OCI-LY1 (cell line): Measurements from ENCODE around the gene TTC28.

Source experiments
- H2AFZ ChIP-seq: fragments of 200-600 bp; sonication (generic), shearing (Covaris generic); 2 replicates; pipeline ENCODE4 v1.6.0; 2014; ENCODE audit warnings: antibody characterized with exemption, mild to moderate bottlenecking, low read length
- H3F3A ChIP-seq: fragments of 200-600 bp; sonication (generic), shearing (Covaris generic); 2 replicates; pipeline ENCODE4 v1.6.0; 2014; ENCODE audit warnings: mild to moderate bottlenecking, antibody characterized with exemption, low read length, moderate library complexity; ENCODE audit not compliant: insufficient read depth
- H3K27ac ChIP-seq: fragments of 200-600 bp; sonication (generic); 2 replicates; pipeline ENCODE4 v1.5.1; 2014; ENCODE audit warnings: low read length, mixed run types, mild to moderate bottlenecking, low read depth; ENCODE audit not compliant: poor library complexity, severe bottlenecking
- H3K27me3 ChIP-seq: fragments of 200-600 bp; sonication (generic); 2 replicates; pipeline ENCODE4 v1.6.0; 2014; ENCODE audit warnings: antibody characterized with exemption, mild to moderate bottlenecking, low read length, moderate library complexity; ENCODE audit not compliant: insufficient read depth
- H3K36me3 ChIP-seq: fragments of 200-600 bp; sonication (generic); 2 replicates; pipeline ENCODE4 v1.6.1; 2014; ENCODE audit warnings: mild to moderate bottlenecking, antibody characterized with exemption, low read length, moderate library complexity, mixed read lengths; ENCODE audit not compliant: insufficient read depth
- H3K4me1 ChIP-seq: fragments of 200-600 bp; sonication (generic); 2 replicates; pipeline ENCODE4 v1.5.1; 2014; ENCODE audit warnings: mild to moderate bottlenecking, low read length, moderate library complexity; ENCODE audit not compliant: insufficient read depth, severe bottlenecking
- H3K4me2 ChIP-seq: fragments of 200-600 bp; sonication (generic), shearing (Covaris generic); 2 replicates; pipeline ENCODE4 v1.6.1; 2014; ENCODE audit warnings: low read length
- H3K4me3 ChIP-seq: fragments of 200-600 bp; sonication (generic); 2 replicates; pipeline ENCODE4 v1.5.1; 2014; ENCODE audit warnings: low read length, low read depth, mild to moderate bottlenecking, mixed read lengths; ENCODE audit not compliant: poor library complexity, severe bottlenecking
- H3K79me2 ChIP-seq: fragments of 200-600 bp; shearing (Covaris generic); 2 replicates; pipeline ENCODE4 v1.6.1; 2016; ENCODE audit warnings: mixed run types, low read length, mixed read lengths; ENCODE audit not compliant: insufficient read depth
- H3K9ac ChIP-seq: fragments of 200-600 bp; sonication (generic), shearing (Covaris generic); 2 replicates; pipeline ENCODE4 v1.6.1; 2014; ENCODE audit warnings: mild to moderate bottlenecking, low read length, mixed read lengths
- H3K9me2 ChIP-seq: fragments of 200-600 bp; sonication (generic), shearing (Covaris generic); 2 replicates; pipeline ENCODE4 v1.6.1; 2014; ENCODE audit warnings: low read depth, mild to moderate bottlenecking, low read length, mixed read lengths
- H3K9me3 ChIP-seq: fragments of 200-600 bp; shearing (Covaris generic); 2 replicates; pipeline ENCODE4 v1.6.1; 2014; ENCODE audit warnings: low read length, mixed read lengths
- H4K20me1 ChIP-seq: fragments of 200-600 bp; sonication (generic), shearing (Covaris generic); 2 replicates; pipeline ENCODE4 v1.6.0; 2016; ENCODE audit warnings: mild to moderate bottlenecking, low read length; ENCODE audit not compliant: insufficient read depth
- CTCF ChIP-seq: fragments of 200-600 bp; sonication (generic), shearing (Covaris generic); IDR thresholded peaks from 2 replicates; pipeline ENCODE4 v1.5.1; 2017; ENCODE audit warnings: mild to moderate bottlenecking, antibody characterized with exemption, low read length, moderate library complexity, mixed read lengths
- EZH2 ChIP-seq: fragments of 200-600 bp; sonication (generic), shearing (Covaris generic); IDR thresholded peaks from 2 replicates; pipeline ENCODE4 v1.8.0; 2017; ENCODE audit warnings: borderline replicate concordance, mixed run types, mild to moderate bottlenecking, antibody characterized with exemption, low read length, moderate library complexity, mixed read lengths

Gene TTC28

GRCh38 chr22:27952779-27953178 is 726.9 kb downstream of the TTC28 start:
- no peak overlapping the region for H3K27ac ChIP-seq
- no peaks in the 10 kb centered on the region for H4K20me1 ChIP-seq
- TF ChIP-seq EZH2: no peak
- TF ChIP-seq CTCF: no peak

GRCh38 chr22:27952091-27952490 is 727.5 kb downstream of the TTC28 start:
- Histone ChIP-seq H3K9me2 (no peaks in the 10 kb centered on the region), H4K20me1 (no peaks in the 10 kb centered on the region), H3K4me3 (no peak overlapping the region), H3F3A (no peaks in the 10 kb centered on the region), H3K27me3 (no peaks in the 10 kb centered on the region), H3K9me3 (no peaks in the 10 kb centered on the region), H3K4me2 (no peak overlapping the region), H3K79me2 (no peaks in the 10 kb centered on the region), H3K9ac (no peak overlapping the region), H2AFZ (no peak overlapping the region), H3K36me3 (no peaks in the 10 kb centered on the region), H3K4me1 (no peaks in the 10 kb centered on the region), H3K27ac (no peak overlapping the region)
- TF ChIP-seq EZH2: no peak
- TF ChIP-seq CTCF: no peak

More at GRCh38 chr22:27952779-27953178, 726.9 kb downstream of the TTC28 start:
- no peak overlapping the region for H3K4me3 ChIP-seq
- H3K27me3 ChIP-seq: no peaks in the 10 kb centered on the region
- no peaks in the 10 kb centered on the region for H3F3A ChIP-seq
- H3K36me3 ChIP-seq: no peaks in the 10 kb centered on the region
- H2AFZ ChIP-seq: no peak overlapping the region
- H3K9me2 ChIP-seq: no peaks in the 10 kb centered on the region
- H3K4me1 ChIP-seq: no peaks in the 10 kb centered on the region
- no peaks in the 10 kb centered on the region for H3K79me2 ChIP-seq
- no peaks in the 10 kb centered on the region for H3K9me3 ChIP-seq
- H3K4me2 ChIP-seq: no peak overlapping the region
- H3K9ac ChIP-seq: no peak overlapping the region

GRCh38 chr22:27949421-27949820 is 730.2 kb downstream of the TTC28 start:
- Histone ChIP-seq H4K20me1 (no peaks in the 10 kb centered on the region), H3K79me2 (no peaks in the 10 kb centered on the region), H3K36me3 (no peaks in the 10 kb centered on the region), H3K4me3 (no peak overlapping the region), H2AFZ (no peak overlapping the region), H3K9me3 (no peaks in the 10 kb centered on the region), H3K9me2 (no peaks in the 10 kb centered on the region), H3K27me3 (no peaks in the 10 kb centered on the region), H3F3A (no peaks in the 10 kb centered on the region), H3K27ac (no peak overlapping the region), H3K4me1 (no peaks in the 10 kb centered on the region), H3K4me2 (no peak overlapping the region), H3K9ac (no peak overlapping the region)
- no peak for TF ChIP-seq CTCF
- TF ChIP-seq EZH2: no peak
